ENCODE results near the gene RHD.
"Not testable (repeated sequence)": the region's sequence is repeated elsewhere in the genome, so short reads cannot be mapped to it uniquely, and the experiment has no call there.

DNA sequence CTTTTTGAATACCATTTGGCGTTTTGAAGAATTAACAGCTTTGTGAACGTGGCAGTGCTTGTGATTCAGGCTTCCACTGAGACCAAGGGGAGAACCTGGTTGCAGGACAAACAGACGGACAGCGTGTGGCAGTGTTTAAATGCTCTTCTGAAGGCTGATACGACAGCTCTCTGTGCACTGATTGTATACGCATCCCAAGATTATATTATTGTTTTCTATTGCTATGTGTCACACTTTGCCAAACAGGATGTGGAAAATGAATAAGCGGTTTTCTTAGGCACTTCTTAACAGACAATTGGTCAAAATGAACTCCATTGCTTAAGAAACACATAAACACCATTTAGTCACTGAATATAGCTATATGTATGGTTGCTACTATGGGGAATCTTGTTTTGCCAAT is 12.5 kb upstream of the RHD start:
- TF ChIP-seq, protein P1, sequence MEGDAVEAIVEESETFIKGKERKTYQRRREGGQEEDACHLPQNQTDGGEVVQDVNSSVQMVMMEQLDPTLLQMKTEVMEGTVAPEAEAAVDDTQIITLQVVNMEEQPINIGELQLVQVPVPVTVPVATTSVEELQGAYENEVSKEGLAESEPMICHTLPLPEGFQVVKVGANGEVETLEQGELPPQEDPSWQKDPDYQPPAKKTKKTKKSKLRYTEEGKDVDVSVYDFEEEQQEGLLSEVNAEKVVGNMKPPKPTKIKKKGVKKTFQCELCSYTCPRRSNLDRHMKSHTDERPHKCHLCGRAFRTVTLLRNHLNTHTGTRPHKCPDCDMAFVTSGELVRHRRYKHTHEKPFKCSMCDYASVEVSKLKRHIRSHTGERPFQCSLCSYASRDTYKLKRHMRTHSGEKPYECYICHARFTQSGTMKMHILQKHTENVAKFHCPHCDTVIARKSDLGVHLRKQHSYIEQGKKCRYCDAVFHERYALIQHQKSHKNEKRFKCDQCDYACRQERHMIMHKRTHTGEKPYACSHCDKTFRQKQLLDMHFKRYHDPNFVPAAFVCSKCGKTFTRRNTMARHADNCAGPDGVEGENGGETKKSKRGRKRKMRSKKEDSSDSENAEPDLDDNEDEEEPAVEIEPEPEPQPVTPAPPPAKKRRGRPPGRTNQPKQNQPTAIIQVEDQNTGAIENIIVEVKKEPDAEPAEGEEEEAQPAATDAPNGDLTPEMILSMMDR (IDR thresholded peaks at IDR 0.05), result not testable (repeated sequence)
- TF ChIP-seq POLR2A, POLR2AphosphoS5, EP300 (IDR thresholded peaks at IDR 0.05): not testable (repeated sequence)
